Stimulated activated CD4-positive, alpha-beta T cell treated with anti-CD3 and anti-CD28 coated beads, TNF-alpha, amount 100 ng/mL, for 4 hours (primary cell): ENCODE measurements around the gene GIPC3.
"Not testable (repeated sequence)": the region's sequence is repeated elsewhere in the genome, so short reads cannot be mapped to it uniquely, and the experiment has no call there.

Experiments
- DNase-seq, 3 experiments: peaks; one replicate each; pipeline ENCODE4 v3.0.0-alpha.2; 2020; ENCODE audit warnings: low read depth in 3 of 3

Gene GIPC3

DNA sequence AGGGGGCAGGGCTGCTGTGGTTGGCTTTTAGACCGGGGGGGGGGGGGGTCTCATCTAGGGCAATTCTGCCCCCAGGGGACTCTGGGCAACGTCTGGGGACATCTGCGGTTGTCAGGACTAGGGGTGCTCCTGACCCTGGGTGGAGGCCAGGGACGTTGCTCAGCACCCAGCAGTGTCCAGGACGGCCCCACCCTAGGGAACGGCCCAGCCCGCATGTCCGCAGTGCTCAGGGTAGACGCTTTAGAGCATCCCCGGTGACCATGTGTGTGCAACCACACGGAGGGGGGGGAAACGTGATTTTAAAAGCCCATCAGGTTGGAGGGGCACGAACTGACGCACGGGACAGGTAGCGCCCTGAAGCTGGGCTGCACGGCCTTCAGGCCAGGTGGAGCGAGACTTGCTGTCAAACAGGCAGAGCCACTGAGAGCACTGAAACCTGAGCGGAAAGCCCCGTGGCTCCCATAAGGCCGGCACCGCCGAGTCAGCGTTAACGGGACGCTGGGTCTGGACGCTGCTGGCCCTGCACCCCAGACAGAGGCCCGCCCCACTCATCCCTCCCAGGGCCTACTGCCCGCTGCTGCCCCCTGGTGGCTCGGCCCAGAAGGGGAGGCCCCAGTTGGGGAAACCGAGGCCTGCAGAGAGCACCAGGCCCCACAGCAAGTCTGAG is 33.0 kb downstream of the GIPC3 start:
- peak in 2 of 3 experiments; percentile 25 to 28 for DNase-seq

DNA sequence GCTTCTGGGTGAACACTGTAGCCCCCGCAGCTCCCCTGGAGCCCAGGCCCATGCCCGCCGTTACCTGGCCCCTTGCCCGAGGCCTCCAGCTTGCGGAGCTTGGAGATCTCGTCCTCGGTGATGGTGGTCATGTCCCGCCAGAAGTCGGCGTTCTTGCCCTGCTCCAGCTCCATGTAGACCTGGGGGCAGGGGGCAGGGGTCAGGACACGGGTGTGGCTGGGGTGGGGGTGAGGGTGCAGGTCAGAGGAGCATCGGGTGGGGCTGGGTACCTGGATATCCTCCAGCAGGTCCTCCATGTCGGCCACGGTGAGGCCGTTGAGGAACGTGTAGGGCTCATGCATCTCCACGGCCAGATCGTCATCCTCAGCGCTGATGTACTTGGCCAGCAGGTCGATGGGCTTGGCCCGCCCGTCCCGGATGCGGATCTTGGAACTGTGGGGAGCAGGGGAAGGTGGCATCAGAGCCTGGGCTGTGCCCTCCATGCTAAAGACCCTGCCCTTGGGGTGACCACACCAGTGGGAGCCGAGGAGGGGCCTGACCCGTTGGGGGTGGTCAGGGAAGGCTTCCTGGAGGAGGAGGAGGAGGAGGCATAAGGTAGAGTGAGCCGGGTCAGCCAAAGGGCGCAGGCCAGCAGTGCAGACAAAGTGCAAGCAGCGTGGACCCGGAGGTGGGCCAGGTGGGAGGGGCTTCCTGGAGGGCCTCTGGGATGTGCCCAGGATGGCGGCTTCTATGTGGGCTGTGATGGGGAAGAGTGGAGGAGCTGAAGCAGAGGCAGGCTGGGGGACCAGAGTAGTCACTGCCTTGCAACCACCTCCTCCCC is 33.7 kb downstream of the GIPC3 start:
- DNase-seq: no peak

GRCh38 chr19:3619631-3620012 is 34.3 kb downstream of the GIPC3 start:
- no peak for DNase-seq

DNA sequence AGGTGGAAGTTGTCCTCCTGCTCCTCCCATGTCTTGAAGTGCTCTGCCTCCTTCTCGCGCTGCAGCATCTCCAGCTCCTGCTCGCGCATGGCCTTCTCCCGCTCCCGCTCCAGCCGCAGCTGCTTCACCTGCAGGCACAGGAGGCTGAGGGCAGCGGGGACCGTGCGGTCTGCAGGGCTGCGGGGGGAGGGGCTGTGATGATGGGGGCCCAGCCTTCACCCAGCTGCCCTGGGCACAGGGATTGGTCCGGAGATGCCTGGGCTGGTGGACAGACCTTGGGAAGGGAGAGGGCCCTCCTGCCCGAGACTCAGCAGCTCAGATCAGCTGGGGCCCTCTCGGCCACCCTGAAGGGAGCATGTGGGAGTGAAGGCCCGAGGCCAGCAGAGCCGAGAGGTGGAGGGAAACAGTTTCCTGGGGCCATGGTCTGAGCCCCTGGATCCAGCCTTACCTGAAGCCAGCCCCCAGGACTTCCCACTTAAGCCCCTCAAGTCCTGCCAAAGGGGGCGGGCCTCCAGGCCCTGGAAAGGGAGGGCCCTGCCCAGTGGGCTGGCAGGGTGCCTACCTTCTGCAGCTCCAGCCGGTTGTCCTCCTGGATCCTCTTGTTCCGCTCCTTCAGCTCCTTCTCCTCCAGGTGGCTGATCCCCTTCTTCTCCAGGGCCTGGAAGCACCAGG is 35.0 kb downstream of the GIPC3 start:
- DNase-seq: no peak

GRCh38 chr19:3620817-3621547 is 35.7 kb downstream of the GIPC3 start:
- DNase-seq: no peak

GRCh38 chr19:3621689-3622088 is 36.4 kb downstream of the GIPC3 start:
- no peak for DNase-seq

- DNase-seq: no peak
These were observed 36.9 kb downstream of the GIPC3 start for GRCh38 chr19:3622224-3622623.

DNA sequence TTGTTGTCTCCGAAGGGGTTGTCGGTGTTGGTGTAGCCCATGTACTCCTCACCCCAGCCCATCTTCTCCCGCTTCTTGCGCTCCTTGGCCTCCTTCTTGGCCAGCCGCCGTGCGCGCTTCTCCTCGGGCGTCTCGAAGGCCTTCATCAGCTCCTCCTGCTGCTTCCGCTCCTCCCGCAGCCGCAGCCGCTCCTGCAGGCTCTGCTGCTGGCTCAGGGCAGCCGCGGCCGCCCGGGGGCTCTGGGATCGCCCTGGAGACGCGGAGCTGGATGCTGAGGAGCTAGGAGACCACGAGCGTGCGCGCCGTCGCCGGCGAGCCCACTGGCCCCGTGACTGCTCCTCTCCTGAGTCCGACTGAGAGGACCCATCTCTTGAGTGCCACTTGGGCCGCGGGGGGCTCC is 38.4 kb downstream of the GIPC3 start:
- DNase-seq: no peak

- DNase-seq: no peak
These were observed 40.8 kb downstream of the GIPC3 start for GRCh38 chr19:3625996-3626472.

- DNase-seq: peak; percentile 97 to 98 (median 98)
These were observed 41.4 kb downstream of the GIPC3 start, which contains the start of gene CACTIN for GRCh38 chr19:3626473-3627350. CACTIN (minus strand) TSS chr19:3626790; CDS start chr19:3626762, 28 bp downstream.

GRCh38 chr19:3627351-3627723 is 42.1 kb downstream of the GIPC3 start:
- DNase-seq: no peak

DNA sequence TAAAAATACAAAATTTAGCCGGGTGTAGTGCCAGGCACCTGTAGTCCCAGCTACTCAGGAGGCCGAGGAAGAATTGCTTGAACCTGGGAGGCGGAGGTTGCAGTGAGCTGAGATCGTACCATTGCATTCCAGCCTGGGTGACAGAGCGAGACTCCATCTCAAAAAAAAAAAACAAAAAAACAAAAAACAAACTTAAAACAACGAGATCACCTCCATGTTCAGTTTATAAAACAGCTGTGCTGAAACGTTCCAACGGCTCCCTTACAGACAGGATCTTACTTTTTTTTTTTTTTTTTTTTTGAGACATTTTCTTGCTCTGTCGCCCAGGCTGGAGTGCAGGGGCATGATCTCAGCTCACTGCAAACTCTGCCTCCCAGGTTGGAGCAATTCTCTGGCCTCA is 43.5 kb downstream of the GIPC3 start:
- DNase-seq: not testable (repeated sequence)

DNA sequence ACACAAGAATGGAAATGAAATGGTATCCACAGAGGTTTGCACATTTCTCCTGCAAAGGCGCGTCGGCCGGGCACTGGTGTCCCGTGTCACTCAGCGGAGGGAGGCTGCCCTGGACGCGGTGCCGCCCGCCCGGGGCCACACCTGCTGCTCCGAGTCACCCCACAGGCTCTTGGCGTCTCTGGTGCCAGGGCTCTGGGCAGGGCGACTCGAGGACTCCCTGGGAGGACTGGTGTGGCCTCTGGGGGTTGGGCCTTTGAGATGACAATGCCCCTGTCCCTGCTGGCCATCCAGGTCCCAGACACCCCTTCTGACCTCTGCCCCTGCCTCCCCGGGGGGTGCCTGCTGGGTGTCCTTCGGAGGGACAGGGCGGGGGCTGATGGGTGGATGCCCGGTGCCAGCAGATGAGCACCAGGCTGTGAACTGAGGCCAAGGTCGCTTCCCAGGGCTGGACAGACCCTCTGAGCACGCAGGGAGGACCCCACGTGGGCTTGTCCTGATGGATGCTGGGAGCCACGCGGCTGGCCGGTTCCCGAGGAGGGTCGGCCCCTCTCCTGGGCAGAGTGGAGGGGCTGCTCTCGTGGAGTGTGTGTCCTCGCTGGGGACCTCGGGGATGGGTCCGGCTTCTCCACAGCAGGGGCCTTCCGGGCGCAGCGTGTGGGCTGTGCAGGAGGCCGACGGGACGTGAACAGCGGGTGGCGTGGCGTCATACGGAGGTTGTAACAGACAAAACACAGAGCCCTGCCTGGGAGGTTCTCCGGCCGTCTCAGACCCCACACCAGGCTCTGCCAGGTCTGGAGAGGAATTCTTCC is 46.0 kb downstream of the GIPC3 start:
- no peak for DNase-seq

DNA sequence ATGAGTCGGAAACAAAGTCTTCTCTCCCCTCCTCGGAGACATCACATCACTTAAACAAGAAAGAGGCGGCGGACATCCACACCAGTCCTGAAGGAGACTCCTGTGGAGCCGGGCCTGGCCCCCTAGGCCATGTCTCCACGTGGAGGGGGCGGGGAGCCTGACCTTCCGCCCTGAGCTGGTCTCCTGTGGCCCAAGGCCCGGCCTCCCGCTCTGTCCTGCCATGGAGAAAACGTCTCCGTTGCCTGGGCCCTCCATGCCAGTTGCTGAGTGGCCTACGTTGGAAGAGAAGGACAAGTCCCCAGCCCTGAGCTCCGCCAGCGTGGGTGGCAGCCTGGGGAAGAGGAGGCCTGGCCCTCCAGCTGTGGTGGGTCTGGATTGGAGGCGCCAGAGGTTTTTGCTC is 46.8 kb downstream of the GIPC3 start:
- no peak for DNase-seq

- DNase-seq: no peak
These were observed 47.7 kb downstream of the GIPC3 start for GRCh38 chr19:3632739-3633558.

DNA sequence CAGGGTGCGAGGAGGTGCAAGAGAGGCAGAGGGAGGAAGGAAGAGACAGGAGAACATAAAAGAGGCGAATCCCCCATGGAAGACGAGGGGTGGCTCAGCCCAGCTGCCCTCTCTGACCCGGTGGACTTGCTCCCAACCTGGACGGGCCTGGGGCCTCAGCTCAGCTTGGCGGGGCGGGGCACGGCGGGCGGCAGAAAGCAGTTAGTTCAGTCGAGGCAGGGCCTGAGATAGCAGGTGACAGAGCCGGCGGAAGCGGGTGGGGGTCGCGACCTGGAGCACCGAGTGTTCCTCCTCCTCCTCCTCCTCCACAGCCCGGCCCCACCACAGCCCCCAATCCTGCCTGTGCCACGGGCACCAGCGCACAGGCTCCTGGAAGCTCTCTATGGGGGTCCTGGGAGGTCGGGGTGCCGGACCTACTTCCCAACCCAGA is 48.3 kb downstream of the GIPC3 start:
- no peak for DNase-seq

DNA sequence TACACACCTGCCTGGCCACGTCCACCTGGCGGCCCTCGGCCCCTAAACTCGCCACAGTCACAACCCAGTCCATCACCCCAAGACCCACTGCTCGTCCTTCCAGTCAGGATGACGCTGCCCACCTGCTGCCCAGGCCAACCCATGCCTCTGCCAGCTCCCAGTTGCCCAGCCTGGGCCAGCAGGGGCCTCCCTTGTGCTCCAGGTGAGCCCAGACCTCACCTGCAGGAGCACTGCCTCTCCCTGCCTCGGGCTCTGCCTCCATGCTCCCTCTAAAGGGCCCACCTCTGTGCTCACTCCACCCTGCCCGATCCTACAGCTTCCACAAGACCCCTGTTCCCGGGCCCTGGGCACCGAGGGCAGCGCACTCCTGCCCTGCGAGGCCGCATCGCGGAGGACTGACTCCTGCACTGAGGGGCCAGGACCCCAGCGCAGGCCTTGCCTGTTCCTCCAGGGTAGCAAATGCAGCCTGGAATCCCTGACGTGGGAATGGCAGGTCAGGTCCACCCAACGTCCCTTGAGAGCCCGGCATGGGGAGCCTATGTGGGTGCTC is 49.3 kb downstream of the GIPC3 start:
- DNase-seq: no peak

DNA sequence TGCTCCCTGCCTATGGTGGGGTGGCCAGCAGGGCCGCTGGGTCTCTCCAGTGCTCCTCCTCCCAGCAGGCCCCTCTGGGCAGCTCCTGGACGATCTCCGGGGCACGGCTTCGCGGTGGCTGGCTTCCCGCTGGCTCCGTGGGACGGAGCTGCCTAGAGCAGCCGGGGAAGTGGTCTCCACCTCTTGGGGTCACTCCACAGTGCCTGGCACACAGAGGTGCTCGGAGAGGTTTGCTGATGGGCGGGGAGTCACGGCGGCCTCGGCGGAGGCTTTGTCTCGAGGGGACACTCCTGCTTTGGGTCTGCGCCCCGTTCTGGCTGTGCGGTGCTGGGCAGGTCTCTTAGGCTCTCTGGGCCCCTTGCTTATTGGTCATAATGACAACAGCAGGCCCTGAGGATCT is 51.2 kb downstream of the GIPC3 start:
- DNase-seq: no peak

GRCh38 chr19:3636962-3637361 is 51.7 kb downstream of the GIPC3 start:
- no peak for DNase-seq
